NCI-H146 treated with DMSO at 0.1 percent for 48 hours (cell line): ENCODE measurements around the gene DRAP1.

Source experiments
- DNase-seq: peaks from one replicate; lab custom pipeline; 2025; ENCODE audit not compliant: unreplicated experiment; lab: John Stamatoyannopoulos, UW

Gene DRAP1, protein sequence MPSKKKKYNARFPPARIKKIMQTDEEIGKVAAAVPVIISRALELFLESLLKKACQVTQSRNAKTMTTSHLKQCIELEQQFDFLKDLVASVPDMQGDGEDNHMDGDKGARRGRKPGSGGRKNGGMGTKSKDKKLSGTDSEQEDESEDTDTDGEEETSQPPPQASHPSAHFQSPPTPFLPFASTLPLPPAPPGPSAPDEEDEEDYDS

DNA sequence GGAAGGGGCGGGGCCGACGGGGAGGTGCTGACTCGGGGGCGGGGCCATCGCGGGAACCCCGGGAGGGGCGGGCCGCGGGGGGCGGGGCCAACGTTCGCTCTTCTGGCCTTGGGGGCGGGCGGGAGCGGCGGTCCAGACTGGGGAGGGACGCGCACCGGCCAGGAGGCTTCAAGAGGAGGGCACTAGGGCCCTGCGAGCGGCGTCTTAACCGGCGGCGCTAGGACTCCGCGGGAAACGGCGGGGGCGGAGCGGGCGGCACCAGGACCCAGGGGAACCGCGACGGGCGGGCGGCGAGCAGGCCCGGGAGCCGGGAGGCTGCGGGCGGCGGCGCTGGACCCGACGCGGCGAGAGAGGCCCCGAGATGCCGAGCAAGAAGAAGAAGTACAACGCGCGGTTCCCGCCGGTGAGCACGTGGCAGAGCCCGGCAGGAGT, at the start of gene DRAP1:
Gene DRAP1 (plus strand): TSS at position 286 of the 432 bp plus-strand sequence. CDS start 76 bp downstream, at position 362.
- DNase-seq: peak; percentile 92

DNA sequence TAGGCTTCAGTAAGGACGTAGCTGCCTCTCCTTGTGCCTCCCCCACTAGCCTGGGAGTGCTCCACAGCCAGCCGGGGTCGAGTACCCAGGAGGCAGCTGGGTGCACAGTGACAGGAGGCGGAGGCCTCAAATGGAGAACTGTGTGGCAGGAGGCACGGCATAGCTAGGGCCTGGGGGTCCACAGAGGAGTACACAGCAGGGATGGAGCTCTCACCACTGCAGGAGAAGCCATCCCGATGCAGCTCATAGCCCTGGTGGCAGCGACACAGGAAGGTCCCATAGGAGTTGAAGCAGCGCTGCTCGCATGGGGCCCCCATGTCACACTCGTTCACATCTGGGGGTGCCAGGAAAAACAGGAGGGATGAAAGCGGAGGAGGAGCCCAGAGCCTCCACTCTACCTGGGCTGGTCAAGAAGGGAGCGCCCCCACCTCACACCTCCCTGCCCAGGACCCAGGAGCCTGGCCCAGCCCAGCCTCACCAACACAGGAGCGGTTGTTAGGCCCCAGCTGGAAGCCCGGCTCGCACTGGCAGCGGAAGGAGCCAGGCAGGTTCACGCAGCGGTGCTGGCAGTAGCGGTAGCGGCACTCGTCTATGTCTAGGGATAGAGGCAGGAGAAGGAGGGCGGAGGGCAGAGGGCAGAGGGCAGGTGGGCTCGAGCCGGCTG, 49.5 kb upstream of the DRAP1 start:
- no peak for DNase-seq

DNA sequence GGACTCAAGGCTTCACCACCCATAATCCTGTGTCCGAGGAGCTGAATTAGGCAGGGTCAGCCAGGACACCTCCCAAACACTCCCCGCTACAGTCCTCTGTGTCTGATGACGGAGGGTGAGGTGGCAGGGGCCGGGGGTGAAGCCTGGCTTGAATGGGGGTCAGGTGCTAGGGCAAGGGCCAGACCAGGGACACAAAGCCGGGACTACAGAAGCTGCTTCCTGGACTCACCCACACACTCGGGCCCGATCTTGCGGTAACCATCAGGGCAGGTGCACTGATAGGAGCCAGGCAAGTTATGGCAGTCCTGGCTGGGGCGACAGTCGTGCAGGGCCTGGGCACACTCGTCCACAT, 48.9 kb upstream of the DRAP1 start:
- DNase-seq: no peak

DNA sequence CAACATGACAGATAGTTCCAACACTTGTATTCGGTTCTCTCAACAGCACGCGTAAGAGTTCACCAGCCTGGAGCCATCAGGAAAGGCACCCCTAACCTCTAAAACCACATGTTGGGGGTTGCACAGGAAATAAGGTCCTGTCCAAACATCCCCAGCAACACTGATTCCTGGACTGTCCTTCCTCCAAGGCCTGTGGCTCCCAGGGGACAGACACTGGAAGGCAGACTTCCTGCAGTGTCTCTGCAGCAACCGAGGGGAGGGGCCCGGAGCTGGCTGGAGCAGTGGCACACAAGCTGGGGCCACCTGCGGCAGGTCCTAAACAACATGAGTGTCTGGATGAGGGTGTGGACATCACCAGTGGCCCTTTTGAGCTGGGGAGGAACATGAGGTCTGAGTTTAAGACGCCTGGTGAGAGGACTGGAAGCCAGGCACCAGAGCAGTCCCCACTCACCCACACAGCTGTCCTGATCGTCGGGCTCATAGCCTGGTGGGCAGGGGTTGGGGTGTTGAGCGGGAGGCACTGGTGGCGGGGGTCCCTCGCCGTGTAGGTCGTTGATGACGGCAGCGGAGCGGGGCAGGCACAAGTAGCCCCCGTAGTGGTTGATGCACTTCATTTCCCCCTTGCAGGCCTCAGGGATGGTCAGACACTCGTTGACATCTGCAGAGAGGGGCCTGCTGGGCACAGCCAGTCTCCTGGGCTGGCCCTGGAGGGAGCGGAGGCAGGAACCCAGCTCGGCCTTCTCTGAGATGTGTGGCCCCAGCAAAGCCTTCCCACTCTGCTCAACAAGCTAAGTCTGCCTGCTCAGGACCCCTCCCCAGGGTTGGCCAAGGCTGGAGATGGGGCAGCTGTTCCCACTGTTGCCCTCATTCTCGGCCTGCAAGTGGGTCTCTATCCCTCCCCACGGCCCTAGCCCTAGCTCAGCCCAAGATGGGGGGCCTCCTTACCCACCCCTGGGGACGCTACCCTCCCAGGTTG, 48.2 kb upstream of the DRAP1 start:
- no peak for DNase-seq

DNA sequence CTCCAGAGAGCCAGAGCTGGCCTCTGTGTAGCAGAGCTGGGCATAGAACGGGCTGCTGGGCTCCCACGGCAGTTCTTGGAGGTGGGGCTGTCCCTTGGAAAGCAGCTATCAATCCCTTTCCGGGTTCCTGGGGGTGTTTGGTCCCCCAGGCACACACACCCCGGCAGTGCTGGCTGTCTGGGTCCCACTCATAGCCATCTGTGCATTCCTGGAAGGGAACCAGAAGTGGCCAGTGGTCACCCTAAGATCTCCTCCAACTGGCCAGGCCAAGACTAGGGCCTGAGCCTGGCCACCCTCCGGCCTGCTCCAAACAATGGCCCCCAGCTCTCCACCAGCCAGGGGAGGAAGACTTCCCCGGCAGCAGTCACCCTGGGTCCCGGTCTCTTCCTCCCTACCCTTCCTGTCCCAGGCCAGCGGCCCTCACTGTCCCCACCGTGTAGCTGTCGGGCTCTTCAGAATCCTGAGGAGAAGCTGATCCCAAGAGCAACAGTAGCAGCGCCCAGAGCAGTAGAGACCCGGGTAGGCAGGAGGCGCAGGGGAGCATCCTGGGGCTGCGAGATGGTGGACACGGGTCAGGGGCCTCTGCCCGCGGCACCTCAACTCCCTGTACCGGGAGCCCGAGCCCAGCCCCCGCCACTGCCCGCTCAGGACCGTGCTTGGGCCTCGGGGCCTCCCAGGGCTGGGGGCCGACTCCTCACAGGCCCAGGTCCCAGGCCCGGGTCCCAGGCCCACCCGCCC, 47.2 kb upstream of the DRAP1 start:
- no peak for DNase-seq

DNA sequence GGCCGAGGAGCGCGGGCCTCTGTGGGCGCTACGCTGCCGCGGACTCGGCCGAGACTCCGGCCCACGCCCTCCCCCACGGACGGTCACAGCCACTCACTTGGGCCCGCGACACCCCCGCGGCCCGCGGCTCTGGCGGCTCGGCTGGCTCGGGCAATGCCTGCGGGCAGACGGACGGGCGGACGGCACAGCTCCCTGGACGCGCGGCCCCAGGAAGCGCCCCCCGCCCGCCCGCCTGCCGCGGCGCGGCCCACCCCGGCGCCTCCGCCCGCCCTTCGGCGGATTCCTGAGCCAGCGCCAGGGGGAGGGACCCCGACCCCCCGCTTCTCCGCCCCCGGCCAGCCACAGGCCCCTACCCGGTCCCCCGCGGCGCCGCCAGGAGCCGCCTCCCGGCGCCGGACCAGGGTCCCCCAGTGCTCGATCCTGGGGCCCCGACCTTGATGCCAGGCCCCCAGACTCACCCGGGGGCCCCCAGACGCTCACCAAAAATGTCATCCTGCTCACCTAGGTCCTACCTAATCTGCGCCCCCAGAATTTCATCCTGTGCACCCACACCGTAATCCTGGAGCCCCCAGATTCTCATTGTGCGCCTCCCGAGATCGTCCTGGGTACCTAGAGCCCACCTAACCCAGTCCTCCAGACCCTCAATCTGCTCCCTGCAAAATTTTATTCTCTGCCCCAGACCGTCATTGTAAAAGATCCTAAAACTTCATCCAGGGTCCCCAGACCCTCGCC, 46.5 kb upstream of the DRAP1 start, which contains the start of gene EFEMP2:
Gene EFEMP2 (minus strand): TSS at position 215 of the 732 bp plus-strand sequence. CDS start 446 bp downstream, outside the sequence.
- no peak for DNase-seq

DNA sequence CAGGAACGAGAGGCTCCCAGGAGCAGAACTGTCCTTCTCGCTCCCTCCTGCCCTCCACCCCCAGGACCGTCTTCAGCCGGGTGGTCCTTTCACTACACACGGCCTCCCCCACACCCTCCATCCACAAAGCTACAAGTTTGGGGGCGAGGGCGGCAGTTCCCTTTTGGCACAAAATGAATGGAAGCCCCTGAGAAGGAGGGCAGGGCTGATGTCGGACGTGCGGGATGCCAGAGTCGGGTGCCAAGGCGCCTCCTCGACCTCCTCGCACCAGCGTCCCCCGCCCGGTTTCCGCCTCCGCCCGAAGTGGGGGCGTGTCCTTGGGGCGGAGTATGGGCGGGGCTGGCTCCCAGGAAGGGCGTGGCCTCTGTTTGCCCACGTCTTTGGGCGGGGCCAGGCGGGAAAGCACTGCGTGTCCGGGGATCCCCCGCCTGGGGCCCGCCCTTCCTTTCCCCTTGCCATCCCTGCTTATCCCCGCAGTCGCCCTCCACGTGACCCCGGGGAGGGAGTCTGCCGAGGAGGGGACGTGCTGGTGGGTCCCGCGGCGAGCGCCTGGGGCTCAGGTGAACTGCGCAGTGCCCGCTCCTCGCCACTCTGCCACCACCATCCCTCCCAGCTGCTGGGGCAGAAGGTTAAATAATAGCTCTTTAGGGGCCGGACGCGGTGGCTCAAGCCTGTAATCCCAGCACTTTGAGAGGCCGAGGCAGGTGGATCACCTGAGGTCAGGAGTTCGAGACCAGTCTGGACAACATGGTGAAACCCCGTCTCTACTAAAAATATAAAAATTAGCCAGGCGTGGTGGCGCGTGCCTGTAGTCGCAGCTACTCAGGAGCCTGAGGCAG, 45.7 kb upstream of the DRAP1 start:
- DNase-seq: peak; percentile 78

DNA sequence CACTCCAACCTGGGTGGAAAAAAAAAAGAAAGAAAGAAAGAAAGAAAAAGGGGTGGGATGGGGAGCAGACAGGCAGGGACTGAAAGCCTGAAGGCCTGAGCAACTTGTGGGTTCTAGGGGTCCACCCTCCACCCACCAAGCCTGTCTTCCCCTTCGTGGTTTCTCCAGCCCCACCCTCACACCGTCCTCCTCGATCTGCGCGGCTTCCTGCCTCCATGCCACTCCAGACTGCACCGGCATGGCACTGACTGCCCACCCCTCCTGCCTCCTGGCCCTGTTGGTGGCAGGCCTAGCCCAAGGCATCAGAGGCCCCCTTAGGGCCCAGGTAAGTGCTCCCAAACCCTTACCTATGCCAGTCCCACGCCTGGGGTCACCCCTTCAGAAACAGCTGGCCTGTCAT, 39.6 kb upstream of the DRAP1 start, which contains the start of gene CTSW:
Gene CTSW (plus strand): TSS at position 221 of the 400 bp plus-strand sequence. CDS start 18 bp downstream, at position 239.
- no peak for DNase-seq

DNA sequence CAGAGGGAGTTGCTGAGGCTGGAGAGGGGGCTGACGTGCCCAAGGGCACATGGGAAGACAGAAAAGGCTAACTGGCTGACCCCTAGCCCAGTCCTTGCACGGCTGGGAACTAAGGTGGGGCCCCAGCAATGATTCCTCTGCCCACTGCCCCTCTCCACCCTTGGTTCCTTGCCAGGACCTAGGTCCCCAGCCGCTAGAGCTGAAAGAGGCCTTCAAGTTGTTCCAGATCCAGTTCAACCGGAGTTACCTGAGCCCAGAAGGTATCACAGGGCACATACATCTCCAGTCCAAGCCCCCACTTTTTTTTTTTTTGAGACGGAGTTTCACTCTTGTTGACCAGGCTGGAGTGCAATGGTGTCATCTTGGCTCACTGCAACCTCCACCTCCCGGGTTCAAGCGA, 39.2 kb upstream of the DRAP1 start:
- DNase-seq: no peak

DNA sequence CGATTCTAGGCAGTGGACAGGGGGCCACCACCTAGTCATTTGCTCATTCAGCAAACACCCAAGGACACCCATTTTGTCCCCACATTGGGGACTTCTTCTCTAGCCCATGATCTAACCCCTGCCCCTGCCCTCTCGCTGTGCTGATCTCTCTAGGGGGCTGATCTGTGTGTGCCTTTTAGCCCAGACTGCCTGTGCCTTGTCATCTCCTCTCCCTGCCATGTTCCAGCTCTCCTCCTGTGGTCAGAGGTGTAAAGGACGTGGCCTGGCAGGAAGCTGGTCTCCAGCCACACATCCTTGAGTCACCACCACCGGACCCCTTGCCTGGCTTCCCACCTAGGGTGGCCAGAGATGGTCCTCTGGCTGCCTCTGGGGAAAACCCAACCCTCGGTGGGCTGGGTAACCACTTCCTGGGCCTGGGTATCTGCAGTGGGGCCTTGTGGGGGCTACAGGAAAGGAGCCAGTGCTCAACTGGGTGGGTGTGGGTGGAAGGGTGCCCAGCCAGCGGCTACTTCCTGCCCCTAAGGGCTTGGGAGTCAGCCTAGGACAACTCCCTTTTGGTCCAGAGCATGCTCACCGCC, 38.3 kb upstream of the DRAP1 start:
- DNase-seq: no peak

DNA sequence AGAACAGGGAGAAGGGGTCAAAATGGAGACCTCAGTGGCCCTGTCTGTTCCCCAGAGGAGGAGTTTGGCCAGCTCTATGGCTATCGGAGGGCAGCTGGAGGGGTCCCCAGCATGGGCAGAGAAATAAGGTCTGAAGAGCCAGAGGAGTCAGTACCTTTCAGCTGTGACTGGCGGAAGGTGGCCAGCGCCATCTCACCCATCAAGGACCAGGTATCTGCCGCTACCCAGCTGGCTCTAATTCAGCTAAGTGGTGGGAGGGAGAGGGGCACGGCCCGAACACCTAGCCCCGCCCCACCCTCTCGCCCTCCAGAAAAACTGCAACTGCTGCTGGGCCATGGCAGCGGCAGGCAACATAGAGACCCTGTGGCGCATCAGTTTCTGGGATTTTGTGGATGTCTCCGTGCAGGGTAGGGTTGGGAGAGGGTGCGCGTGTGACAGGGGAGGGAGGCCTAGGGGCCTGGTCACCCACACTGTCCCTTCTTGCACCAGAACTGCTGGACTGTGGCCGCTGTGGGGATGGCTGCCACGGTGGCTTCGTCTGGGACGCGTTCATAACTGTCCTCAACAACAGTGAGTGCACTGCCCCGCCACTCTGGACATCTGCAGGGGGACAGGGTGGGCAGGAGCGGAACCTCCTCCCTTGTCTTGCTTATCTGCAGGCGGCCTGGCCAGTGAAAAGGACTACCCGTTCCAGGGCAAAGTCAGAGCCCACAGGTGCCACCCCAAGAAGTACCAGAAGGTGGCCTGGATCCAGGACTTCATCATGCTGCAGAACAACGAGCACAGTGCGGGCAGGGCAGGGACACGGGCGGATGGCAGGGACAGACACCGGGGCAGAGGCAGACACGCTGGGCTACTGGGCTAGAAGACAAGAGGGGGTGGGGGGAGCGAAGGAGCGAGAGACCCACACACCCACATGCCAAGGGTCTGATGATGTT, 36.8 kb upstream of the DRAP1 start:
- no peak for DNase-seq

DNA sequence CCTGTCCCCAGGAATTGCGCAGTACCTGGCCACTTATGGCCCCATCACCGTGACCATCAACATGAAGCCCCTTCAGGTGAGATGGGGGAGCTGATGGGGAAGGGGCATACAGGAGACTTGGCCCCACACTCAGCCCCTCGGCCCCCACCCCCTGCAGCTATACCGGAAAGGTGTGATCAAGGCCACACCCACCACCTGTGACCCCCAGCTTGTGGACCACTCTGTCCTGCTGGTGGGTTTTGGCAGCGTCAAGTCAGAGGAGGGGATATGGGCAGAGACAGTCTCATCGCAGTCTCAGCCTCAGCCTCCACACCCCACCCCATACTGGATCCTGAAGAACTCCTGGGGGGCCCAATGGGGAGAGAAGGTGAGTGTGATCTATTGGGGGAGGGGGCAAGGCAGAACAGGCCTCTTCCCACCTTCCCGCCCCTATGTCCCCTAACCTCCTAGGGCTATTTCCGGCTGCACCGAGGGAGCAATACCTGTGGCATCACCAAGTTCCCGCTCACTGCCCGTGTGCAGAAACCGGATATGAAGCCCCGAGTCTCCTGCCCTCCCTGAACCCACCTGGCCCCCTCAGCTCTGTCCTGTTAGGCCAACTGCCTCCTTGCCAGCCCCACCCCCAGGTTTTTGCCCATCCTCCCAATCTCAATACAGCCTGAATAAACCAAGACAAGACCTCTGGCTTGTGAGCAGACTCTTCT, 36.0 kb upstream of the DRAP1 start:
- no peak for DNase-seq

DNA sequence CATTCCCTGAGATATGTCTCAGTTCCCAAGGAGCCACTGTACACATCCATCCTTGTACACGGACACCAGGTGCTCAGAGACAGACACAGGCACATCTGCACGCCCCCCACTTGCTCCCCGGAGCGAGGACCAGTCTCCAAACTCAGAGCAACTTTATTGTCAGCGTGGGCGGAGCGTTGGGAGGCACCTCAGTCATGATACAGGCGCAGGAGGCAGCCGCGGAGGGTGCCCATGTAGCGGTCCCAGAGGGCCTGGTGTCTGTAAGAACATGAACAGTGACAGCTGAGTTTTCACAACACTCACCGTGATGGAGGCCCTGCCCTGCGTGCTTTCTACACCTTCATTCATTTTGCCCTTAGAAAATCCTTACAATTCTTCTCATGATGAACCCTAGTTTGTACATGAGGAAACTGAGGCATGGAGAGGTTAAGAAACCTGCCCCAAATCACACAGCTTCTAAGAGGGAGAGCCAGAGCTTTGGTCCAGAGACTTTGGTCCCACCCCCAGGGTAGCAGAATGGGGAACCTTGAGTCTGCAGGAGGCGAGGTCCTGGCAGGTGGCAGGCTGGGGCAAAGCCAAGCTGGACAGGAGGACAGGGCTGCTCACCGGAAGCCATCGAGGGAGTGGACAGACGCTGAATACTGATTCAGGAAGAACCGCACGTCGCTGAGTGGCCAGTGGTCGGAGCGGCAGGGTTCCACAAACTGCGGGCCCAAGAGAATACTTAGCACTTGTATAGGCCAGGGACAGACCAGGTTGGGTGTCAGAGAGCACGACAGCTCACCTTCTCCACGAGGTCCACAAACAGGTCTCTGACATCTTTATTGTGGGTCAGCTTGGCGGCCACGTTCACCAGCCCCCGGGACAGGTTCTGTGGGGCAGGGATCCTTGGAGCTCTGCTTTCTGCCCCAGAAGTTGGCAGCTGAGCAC, 35.2 kb upstream of the DRAP1 start:
- DNase-seq: no peak

DNA sequence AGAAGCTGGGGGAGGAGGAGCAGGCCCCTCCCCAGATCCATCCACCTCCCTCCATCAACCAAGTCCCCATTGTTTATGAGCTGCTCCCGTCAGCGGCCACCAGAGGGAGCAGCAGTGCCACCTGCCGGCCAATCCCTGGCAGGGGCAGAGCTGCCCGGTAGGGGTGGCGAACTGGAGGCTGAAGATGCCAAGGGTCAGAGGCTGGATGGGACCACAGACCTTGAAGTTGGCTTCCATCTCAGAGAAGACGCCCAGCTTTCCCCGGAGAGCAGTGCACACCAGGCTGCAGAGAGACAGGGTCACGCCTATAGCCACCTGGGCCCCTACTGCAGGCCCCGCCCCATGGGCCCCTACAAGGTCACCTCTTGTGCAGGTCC, 34.5 kb upstream of the DRAP1 start:
- DNase-seq: peak; percentile 53

DNA sequence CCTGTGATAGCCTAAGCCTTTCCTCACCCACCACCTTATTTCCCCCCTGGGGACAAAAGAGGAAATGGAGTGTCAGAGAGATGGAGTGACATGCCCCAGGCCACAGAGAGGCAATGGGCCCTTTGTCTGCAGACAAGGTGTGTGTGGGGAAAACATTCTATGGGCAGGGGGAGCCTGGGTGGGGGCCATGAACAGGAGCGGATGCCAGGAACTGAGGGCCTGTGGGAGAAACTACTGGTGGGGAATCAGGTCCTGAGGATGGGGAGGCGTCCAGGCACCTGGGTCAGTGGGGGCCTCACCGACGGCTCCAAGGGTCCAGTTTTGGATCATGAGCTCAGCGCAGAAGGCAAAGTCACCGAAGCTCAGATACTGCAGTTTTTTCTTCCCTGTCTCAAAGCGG, 34.0 kb upstream of the DRAP1 start:
- DNase-seq: no peak
